DMS153 (cell line): ENCODE data around the gene ARRB1.
"Not testable (repeated sequence)": the region's sequence is repeated elsewhere in the genome, so short reads cannot be mapped to it uniquely, and the experiment has no call there.

ENCODE experiments used
- DNase-seq: peaks from one replicate; lab custom pipeline; 2025; lab: John Stamatoyannopoulos, UW

The ARRB1 gene

GRCh38 chr11:75344186-75344585, 7.3 kb downstream of the ARRB1 start:
- DNase-seq: no peak

GRCh38 chr11:75342966-75343870, 8.2 kb downstream of the ARRB1 start:
- DNase-seq: peak; percentile 90

- DNase-seq: no peak
Observed at GRCh38 chr11:75342231-75342918, 9.1 kb downstream of the ARRB1 start.

DNA sequence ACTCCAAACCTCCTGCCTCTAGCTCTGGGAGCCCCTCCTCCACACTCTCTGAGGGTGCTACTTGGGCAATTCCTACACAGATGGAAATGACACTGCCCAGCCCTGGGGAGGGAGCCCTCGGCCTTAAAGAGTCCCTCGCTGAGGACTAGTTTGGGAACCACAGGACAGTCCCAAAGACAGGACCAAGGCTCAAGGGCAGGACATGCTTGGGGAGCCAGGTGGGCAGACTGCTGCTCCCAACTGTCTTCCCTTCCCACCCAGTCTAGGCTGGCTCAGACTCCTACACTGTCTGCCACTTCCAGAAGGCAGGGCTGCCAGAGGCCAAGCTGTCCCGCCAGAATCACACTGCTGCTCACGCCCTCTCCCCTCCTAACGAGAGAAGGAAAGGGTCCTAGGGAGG, 9.8 kb downstream of the ARRB1 start:
- DNase-seq: no peak

- DNase-seq: no peak
Observed at GRCh38 chr11:75339685-75340409, 11.6 kb downstream of the ARRB1 start.

DNA sequence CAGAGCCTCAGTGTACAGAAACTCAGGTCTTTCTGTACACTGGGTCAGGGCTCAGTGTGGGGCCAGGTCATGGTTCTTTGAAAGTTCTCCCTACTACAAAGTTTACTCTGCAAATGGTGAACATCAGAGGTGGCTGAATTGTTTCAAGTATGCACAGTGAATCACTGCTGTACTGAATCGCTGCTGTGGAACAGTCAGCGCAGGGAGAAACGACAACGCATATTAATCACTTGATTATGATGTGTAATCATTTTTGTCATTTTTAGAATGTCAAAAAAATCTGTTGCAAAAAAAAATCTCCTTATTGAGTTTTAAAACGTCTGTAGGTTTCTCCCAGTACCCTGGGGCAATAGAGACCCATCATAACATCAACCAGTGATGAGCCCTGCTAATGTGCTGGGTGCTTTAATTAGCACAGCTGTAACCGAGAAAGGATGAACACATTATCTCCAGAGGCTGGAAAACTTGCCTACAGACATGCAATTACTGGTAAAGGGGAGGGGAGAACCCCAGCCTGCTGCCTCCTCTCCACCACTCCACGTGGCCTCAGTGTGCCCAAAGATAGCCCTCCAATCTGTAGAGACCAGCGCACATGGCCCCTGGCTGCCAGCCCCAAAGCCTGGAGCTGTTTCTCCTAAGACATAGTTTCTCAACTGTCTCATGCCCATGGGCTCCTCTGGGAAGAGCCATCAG, 12.8 kb downstream of the ARRB1 start:
- DNase-seq: no peak

- no peak for DNase-seq
Observed at GRCh38 chr11:75337195-75337654, 14.2 kb downstream of the ARRB1 start.

GRCh38 chr11:75334976-75335375, 16.5 kb downstream of the ARRB1 start:
- DNase-seq: no peak

DNA sequence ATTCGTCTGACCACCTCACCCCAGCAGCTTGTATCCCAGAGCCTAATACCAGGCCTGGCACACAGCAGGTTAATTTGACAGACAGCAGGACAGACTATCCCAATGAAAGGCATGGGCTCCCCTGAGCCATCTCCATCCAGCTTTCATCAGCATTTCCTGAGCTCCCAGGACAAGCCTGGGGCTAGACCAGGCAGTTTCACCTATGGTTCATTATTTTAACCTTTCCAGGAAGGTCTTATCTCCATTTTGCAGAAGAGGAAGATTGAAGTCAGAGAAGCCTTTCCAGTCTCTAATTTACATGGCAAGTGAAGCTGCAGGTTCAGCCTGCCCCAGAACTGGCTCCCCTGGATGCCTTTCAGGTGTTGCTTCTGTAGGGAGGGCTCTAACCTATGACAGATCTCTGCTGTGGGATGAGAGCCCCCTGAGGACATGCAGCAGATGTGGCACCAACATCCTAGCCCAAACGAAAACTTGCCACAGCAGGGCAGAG, 17.0 kb downstream of the ARRB1 start:
- DNase-seq: no peak

DNA sequence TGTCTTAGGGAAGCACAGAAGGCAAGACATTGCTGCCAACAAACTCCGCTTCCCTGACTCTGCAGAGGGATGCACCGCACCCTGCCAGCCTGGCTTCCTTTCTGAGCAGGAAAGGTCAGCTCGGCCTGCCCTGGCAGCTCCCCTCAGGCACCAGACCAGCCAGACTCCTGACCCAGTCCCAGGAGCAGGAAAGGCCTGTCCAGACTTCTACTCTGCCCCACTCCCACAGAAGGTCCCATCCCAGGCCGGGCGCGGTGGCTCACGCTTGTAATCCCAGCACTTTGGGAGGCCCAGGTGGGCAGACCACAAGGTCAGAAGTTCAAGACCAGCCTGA, 17.7 kb downstream of the ARRB1 start:
- DNase-seq: no peak

GRCh38 chr11:75333022-75333806, 18.2 kb downstream of the ARRB1 start:
- no peak for DNase-seq

- not testable (repeated sequence) for DNase-seq
Observed at GRCh38 chr11:75331761-75332160, 19.7 kb downstream of the ARRB1 start.

GRCh38 chr11:75331304-75331703, 20.2 kb downstream of the ARRB1 start:
- not testable (repeated sequence) for DNase-seq

- not testable (repeated sequence) for DNase-seq
Observed at GRCh38 chr11:75330886-75331285, 20.6 kb downstream of the ARRB1 start.

DNA sequence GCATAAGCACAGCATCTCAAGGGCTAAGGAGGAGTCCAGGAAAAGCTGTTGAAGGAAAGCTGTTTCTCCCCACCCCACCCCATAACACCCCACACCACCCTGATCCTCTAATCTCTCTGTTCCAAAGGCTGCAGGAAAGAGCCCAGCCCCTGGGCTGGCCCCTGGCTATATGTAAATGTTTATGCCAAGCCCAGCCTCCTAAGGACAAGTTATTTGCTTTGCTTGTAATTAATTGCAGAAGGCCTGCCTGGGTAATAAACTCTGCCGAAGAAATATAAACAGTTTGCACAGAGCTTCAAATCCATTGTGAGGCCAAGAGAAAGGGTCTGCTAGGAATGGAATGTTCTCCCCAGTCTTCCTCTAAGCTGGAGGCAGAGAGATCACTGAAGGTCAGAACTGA, 21.2 kb downstream of the ARRB1 start:
- no peak for DNase-seq

- peak; percentile 76 for DNase-seq
Observed at GRCh38 chr11:75328426-75329277, 22.8 kb downstream of the ARRB1 start.

- DNase-seq: no peak
Observed at GRCh38 chr11:75326439-75326810, 25.0 kb downstream of the ARRB1 start.

- no peak for DNase-seq
Observed at GRCh38 chr11:75325713-75326438, 25.6 kb downstream of the ARRB1 start.

- DNase-seq: no peak
Observed at GRCh38 chr11:75324740-75325139, 26.7 kb downstream of the ARRB1 start.
